ENCODE data around the gene ZCCHC9. TPM values are rescaled to one million over a fixed set of nuclear protein-coding genes. Genes with fewer than 3 reads are reported as not detected.
A peak's percentile ranks its signal among the peaks of the same experiment; 100 is the strongest.

ZCCHC9 gene
- total RNA-seq, 1 experiment from 2014 or later: 32.2 TPM

GRCh38 chr5:81315336-81315735, 13.9 kb downstream of the ZCCHC9 start:
- Histone ChIP-seq H2BK120ac (ENCODE audit: low read depth, low read length, poor library complexity, severe bottlenecking) (no peak overlapping the region), H4K5ac (ENCODE audit: insufficient read length, low read depth, low read length) (no peak overlapping the region), H3K56ac (ENCODE audit: insufficient read length, low read depth, low read length) (no peak overlapping the region), H3K4me2 (ENCODE audit: insufficient read depth, insufficient read length, low read length) (no peak overlapping the region), H2BK15ac (ENCODE audit: low read depth, low read length) (no peak overlapping the region), H2BK20ac (ENCODE audit: low read depth, low read length, poor library complexity, severe bottlenecking) (no peak overlapping the region), H3K23me2 (ENCODE audit: insufficient read length, low read depth, low read length, poor library complexity, severe bottlenecking) (no peaks in the 10 kb centered on the region), H3K18ac (ENCODE audit: insufficient read length, low read depth, low read length) (no peak overlapping the region), H3K79me2 (ENCODE audit: insufficient read depth, low read length) (no peaks in the 10 kb centered on the region), H3K79me1 (ENCODE audit: insufficient read depth, low read depth, low read length, poor library complexity, severe bottlenecking) (no peaks in the 10 kb centered on the region), H3K23ac (ENCODE audit: insufficient read length, low read depth, low read length) (no peak overlapping the region), H3T11ph (ENCODE audit: low read length) (no peak overlapping the region), H4K91ac (ENCODE audit: insufficient read length, low read depth, low read length) (no peak overlapping the region), H2AFZ (ENCODE audit: low read length) (no peak overlapping the region), H3K27ac (ENCODE audit: insufficient read length, low read depth, low read length) (peak overlapping the region; percentile 27), H3K27me3 (ENCODE audit: insufficient read depth, low read length) (no peaks in the 10 kb centered on the region), H3K4ac (ENCODE audit: low read depth, low read length) (no peak overlapping the region), H3K9ac (ENCODE audit: extremely low read depth, insufficient read length, low read length) (no peak overlapping the region), H4K8ac (replicated peaks; ENCODE audit: insufficient read length, low read depth, low read length) (no peak overlapping the region), H2AK5ac (ENCODE audit: insufficient read length, low read length) (no peak overlapping the region), H2BK5ac (ENCODE audit: insufficient read length, low read length) (no peak overlapping the region), H4K20me1 (ENCODE audit: control insufficient read depth, insufficient read depth, insufficient read length) (no peaks in the 10 kb centered on the region), H2BK12ac (ENCODE audit: insufficient read length, low read depth, low read length) (no peak overlapping the region), H3K14ac (ENCODE audit: insufficient read depth, low read length) (no peak overlapping the region), H3K9me3 (ENCODE audit: control insufficient read depth, low read depth, low read length) (no peaks in the 10 kb centered on the region), H3K4me1 (ENCODE audit: insufficient read depth, low read length) (no peaks in the 10 kb centered on the region; the same call in 1 of the 2 replicates)
- Mint-ChIP-seq H3K36me3 (ENCODE audit: insufficient read depth in 1 of 3, low read depth in 3 of 3) (peaks cover 0 to 25% (median 7%) of the 10 kb centered on the region in 3 experiments; a peak in 5 of 7 replicates), H3K9me3 (no peaks in the 10 kb centered on the region), H3K4me1 (peaks cover 7 to 19% of the 10 kb centered on the region in 2 experiments; a peak in 3 of 4 replicates), H3K27ac (peak overlapping the region in 2 of 3 experiments; percentile 33 to 88; a peak in 3 of 7 replicates), H3K4me3 (no peak overlapping the region), H3K27me3 (ENCODE audit: low read depth) (no peaks in the 10 kb centered on the region)
- no CpG with 5 or more reads among the region's 1 CpG for WGBS (ENCODE audit: extremely low coverage, insufficient read length, low lambda C conversion rate)
- TF ChIP-seq CTCF (conservative IDR thresholded peaks at IDR 0.05): no peak
- DNase-seq: no peak

All from H9 (cell line).